Raji (cell line): Measurements from ENCODE around the gene VTI1A.

ENCODE experiments used
- POLR2A ChIP-seq: IDR thresholded peaks from 2 replicates; pipeline ENCODE4 v1.6.1; 2011; ENCODE audit warnings: low read depth, low read length, control low read depth; ENCODE audit not compliant: insufficient read depth

Gene VTI1A

GRCh38 chr10:112446855-112447619 lies at the start of gene VTI1A, which contains the start of gene ZDHHC6:
Gene VTI1A (plus strand): TSS chr10:112447215. CDS start chr10:112447374, 159 bp downstream.
Gene ZDHHC6 (minus strand): TSS chr10:112446914. CDS start chr10:112445436, 1,478 bp downstream.
- TF ChIP-seq POLR2A, result peak; percentile 92

- TF ChIP-seq POLR2A, result no peak
These were observed 49.4 kb upstream of the VTI1A start for GRCh38 chr10:112397592-112397991.

- no peak for TF ChIP-seq POLR2A
These were observed 44.1 kb upstream of the VTI1A start for GRCh38 chr10:112402917-112403316.

- TF ChIP-seq POLR2A, result no peak
These were observed 42.4 kb upstream of the VTI1A start for GRCh38 chr10:112404617-112405016.

- no peak for TF ChIP-seq POLR2A
These were observed 39.3 kb upstream of the VTI1A start for GRCh38 chr10:112407696-112408095.

GRCh38 chr10:112409299-112409698 lies 37.7 kb upstream of the VTI1A start:
- no peak for TF ChIP-seq POLR2A

- TF ChIP-seq POLR2A, result no peak
These were observed 37.3 kb upstream of the VTI1A start for GRCh38 chr10:112409755-112410154.

GRCh38 chr10:112412696-112413095 lies 34.3 kb upstream of the VTI1A start:
- TF ChIP-seq POLR2A, result no peak

- TF ChIP-seq POLR2A, result no peak
These were observed 25.3 kb upstream of the VTI1A start for GRCh38 chr10:112421731-112422130.

- no peak for TF ChIP-seq POLR2A
These were observed 22.4 kb upstream of the VTI1A start for GRCh38 chr10:112424651-112425050.

GRCh38 chr10:112426111-112426510 lies 20.9 kb upstream of the VTI1A start:
- no peak for TF ChIP-seq POLR2A

- TF ChIP-seq POLR2A, result no peak
These were observed 17.9 kb upstream of the VTI1A start for GRCh38 chr10:112429147-112429546.

- TF ChIP-seq POLR2A, result no peak
These were observed 17.3 kb upstream of the VTI1A start for GRCh38 chr10:112429654-112430230.

GRCh38 chr10:112433136-112433535 lies 13.9 kb upstream of the VTI1A start:
- no peak for TF ChIP-seq POLR2A

- TF ChIP-seq POLR2A, result no peak
These were observed 11.9 kb upstream of the VTI1A start for GRCh38 chr10:112434988-112435619.

GRCh38 chr10:112438356-112438755 lies 8.7 kb upstream of the VTI1A start:
- TF ChIP-seq POLR2A, result no peak

- TF ChIP-seq POLR2A, result no peak
These were observed 5.5 kb upstream of the VTI1A start for GRCh38 chr10:112441520-112441919.

- TF ChIP-seq POLR2A, result no peak
These were observed 5.0 kb upstream of the VTI1A start for GRCh38 chr10:112442063-112442462.
